CD4-positive, alpha-beta T cell treated with Interleukin-21 for 1 hour (primary cell): Measurements from ENCODE around the gene IQSEC1.

ENCODE experiments used
- DNase-seq: peaks from one replicate; pipeline ENCODE4 v3.0.0-alpha.2; 2020

Gene IQSEC1

GRCh38 chr3:12963922-12964701, 109.1 kb downstream of the IQSEC1 start:
- DNase-seq = no peak

DNA sequence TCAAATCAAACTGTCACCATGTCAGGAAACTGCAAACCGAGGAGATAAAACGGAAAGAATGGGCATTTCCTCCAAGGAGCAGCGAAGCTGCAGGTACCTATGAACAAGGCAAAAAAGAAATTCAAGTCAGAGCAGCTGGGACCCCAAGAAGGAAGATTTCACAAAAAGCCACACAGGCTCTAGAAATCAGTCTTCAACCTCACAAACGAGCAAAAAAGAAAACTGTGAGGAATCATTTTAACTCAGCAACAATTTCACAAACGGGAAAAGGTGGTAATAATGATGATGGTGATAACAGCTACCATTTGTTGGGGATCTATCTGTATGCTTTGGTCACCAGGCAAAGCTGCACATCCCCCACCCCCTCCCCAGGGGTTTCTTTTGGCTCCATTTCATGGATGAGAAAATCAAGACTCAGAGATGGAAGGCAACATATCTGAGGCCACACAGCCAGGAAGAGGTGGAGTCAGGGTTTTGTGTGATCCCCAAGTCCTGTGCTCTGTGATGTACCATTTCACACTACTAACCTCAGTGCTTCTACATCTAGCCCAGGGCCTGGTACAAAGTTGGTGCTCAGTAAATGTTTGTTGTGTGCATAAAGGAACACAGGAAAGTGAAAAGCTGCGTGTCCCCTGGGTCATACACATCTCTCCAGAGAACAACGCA, 109.9 kb downstream of the IQSEC1 start:
- peak; percentile 23 for DNase-seq

GRCh38 chr3:12962292-12962691, 110.9 kb downstream of the IQSEC1 start:
- DNase-seq = no peak

DNA sequence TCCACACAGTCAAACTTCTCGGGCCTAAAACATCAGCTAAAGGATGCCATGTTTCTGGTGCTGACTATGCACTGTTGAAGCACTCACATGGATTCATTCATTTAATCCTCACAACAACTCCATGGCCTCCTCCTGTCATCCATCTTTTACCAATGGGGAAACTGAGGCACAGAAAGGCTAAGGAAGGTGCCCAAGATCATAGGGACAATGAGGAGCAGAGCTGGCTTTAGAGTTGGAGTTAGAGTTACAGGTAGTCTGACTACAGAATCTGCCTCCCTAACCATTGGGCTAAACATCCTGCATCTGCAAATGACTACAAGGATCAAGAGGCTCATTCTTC, 111.6 kb downstream of the IQSEC1 start:
- DNase-seq = no peak

- DNase-seq = no peak
These were observed 112.1 kb downstream of the IQSEC1 start for GRCh38 chr3:12961007-12961696.

- DNase-seq = no peak
These were observed 112.7 kb downstream of the IQSEC1 start for GRCh38 chr3:12960497-12960896.

GRCh38 chr3:12959838-12960378, 113.3 kb downstream of the IQSEC1 start:
- DNase-seq = no peak

GRCh38 chr3:12959410-12959809, 113.8 kb downstream of the IQSEC1 start:
- no peak for DNase-seq

GRCh38 chr3:12957824-12958792, 115.1 kb downstream of the IQSEC1 start:
- no peak for DNase-seq

DNA sequence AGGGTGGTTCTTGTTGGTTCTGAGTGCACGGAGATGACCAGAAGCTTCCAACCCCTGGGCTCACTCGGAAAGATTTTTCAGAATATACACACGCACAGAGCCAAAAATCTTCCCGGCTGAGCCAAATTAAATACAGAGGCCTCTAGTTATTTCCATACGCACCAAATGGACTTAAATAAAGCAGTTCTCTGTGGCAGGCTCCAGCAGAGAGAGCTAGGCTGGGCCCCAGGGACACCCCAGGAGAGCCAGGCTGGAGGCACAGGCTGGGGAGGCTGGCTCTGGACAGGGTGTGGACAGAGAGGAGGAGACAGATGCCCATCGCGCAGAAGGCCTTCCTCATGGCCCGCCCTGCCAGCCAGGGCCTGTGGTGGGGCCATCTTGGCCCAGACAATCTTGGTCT, 115.9 kb downstream of the IQSEC1 start:
- no peak for DNase-seq

DNA sequence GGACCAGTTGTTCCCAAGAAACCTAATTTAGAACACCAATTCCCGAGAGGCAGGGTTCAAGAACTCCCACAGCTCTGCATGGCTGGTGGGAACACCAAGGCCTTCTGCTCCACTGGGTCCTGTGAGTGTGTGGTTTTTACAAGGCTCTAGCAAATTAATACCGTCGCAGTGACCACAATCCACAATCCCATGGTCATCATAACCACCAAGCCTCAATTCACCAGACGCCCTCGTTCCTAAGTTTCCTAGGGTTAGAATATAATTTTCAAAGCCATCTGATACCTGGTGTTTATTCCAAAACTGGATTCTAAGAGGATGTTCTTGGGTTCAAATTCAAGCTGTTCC, 116.9 kb downstream of the IQSEC1 start:
- no peak for DNase-seq

DNA sequence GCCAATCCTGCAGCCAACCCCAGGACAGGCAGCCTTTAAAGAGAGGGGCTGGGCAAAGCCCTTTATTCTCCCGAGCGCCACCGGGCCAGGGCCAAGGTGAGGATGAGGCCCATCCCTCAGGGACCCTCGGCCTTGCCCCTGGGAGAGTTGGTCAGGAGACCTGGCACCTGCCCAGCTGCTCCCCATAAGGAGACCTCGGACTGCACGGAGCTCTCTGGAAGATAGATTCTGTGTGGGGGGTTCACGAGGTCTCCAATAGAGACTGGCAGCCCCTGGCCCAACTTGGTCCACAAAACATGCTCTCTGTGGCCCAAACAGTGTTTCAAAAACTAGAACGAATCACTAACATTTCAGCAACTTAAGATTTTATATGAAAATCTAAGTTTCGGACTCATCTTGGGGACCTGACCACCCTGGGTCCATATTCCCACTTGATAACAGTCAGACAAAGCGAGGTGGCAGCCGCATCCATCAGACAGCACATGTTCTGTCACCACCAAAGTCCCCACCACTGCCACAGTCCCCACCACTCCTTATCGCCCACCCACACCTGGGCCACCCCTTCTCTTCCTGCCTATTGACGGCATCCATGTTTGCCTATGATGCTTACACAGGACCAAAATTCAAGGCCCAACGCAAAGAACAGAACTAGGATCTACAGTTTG, 117.4 kb downstream of the IQSEC1 start:
- no peak for DNase-seq

- no peak for DNase-seq
These were observed 118.2 kb downstream of the IQSEC1 start for GRCh38 chr3:12954891-12955650.

GRCh38 chr3:12954180-12954579, 119.0 kb downstream of the IQSEC1 start:
- no peak for DNase-seq

- no peak for DNase-seq
These were observed 119.8 kb downstream of the IQSEC1 start for GRCh38 chr3:12953201-12953995.

DNA sequence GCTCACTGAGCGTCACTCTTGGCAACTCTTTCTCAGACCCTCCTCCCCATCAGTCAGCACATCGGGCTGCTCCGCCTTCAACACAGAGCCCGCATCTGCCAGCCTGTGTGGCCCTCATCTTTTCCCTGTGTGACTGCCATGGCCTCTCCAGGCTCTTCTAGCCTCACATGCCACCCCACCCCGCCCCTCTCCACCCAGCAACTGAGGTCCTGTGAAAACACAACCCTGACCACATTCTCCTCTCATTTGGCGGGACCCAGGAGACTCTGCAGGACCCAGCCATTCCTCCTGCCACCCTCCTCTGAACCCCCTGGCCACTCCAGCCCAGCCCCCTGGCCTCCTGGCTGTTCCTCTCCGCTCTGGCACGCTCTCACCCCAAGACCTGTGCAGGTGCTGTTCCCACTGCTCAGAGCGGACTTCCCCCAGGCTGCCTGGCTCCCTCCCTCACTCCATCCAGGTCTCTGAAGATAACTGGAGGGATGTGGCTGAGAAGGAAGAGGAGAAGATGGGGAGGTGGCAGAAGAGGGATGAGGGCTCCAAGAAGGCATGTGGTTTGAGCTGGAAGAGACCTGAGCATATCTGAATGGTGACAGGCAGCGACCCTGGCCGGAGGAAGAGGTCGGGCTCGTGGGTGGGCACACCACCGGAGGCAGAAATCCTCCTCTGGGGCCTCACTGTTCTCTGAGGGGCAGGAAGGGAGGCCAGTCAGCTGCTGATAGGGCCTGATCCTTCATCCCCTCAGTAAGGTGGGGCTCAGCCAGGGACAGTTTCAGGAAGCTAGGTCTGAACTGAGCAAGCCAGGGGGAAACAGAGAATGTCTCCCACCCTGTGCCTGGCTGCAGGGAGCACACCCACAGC, 120.7 kb downstream of the IQSEC1 start:
- DNase-seq = no peak

DNA sequence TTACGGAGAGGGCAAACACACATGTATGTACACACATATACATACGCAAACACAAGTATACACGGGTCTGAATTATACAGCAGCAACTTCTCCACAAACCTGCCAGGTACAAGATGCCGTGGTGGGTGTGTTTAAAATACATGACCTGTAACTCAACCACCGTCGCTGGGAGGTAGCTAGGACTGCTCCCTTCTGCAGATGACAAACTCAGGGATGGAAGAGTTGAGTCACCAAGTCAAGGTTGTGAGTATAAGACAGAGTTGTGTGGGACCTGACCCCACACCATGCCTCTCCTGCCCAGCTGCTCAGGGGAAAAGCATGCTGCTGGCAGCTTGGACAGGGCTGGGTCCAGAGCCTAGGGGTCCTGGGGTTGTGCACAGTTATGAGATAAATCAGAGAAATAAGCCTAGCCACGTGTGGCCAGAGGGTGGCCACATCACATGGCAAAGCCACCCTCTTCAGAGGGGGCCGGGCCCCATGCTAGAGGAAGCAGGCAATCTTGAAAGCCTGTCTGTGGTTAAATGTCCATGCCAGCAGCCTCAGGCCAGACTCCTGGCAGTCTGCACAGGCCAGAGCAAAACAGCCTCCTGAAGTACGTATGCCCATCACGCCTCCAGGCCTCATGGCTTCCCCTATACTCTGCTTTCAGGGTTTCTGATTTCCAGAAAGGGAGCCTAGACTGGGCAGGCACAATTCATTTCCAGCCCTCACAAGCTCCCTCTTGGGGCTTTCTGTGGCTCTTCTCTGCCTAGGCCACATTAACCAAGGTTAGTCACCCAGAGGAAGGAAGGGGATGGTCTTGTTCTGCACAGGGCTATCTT, 124.1 kb downstream of the IQSEC1 start:
- peak; percentile 11 for DNase-seq

DNA sequence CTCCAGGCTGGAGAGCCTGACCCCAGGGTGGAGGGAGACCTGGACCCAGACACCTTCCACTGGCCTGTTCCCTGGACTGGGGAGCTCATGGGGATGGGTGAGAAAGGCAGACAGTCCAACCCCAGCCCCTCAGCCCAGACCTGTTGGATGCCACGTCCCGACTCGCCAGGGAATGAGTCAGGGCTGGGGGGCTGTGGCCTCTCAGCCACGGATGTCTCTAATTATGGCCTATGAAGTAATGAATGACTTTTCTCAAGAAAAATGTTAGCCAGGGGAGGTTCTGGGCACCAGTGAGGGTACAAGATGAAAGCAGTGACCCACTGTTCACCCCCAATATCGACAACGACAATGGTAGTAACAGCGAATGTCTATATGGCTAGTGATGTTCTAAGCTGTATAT, 124.9 kb downstream of the IQSEC1 start:
- DNase-seq = no peak
